GM18909 (cell line): Measurements from ENCODE around the gene PLPP4.
"Not testable (repeated sequence)": the region's sequence is repeated elsewhere in the genome, so short reads cannot be mapped to it uniquely, and the experiment has no call there.

ENCODE experiments used
- ATAC-seq: cut with Tn5 transposase; IDR thresholded peaks from one replicate; pipeline ENCODE4 v1.9.1; 2021; ENCODE audit warnings: mild to moderate bottlenecking; ENCODE audit not compliant: unreplicated experiment, poor library complexity

PLPP4 gene

GRCh38 chr10:120483651-120484301 is 26.7 kb downstream of the PLPP4 start:
- ATAC-seq = no peak

GRCh38 chr10:120485946-120486345 is 28.9 kb downstream of the PLPP4 start:
- no peak for ATAC-seq

- ATAC-seq = no peak
These were observed 29.7 kb downstream of the PLPP4 start for GRCh38 chr10:120486671-120487205.

GRCh38 chr10:120490288-120490687 is 33.3 kb downstream of the PLPP4 start:
- no peak for ATAC-seq

GRCh38 chr10:120492346-120492745 is 35.3 kb downstream of the PLPP4 start:
- no peak for ATAC-seq

- no peak for ATAC-seq
These were observed 36.6 kb downstream of the PLPP4 start for GRCh38 chr10:120493411-120494312.

GRCh38 chr10:120494313-120494710 is 37.3 kb downstream of the PLPP4 start:
- no peak for ATAC-seq

GRCh38 chr10:120495226-120496009 is 38.4 kb downstream of the PLPP4 start:
- no peak for ATAC-seq

GRCh38 chr10:120499883-120500282 is 42.9 kb downstream of the PLPP4 start:
- no peak for ATAC-seq

GRCh38 chr10:120503689-120504088 is 46.7 kb downstream of the PLPP4 start:
- ATAC-seq = no peak

- not testable (repeated sequence) for ATAC-seq
These were observed 47.2 kb downstream of the PLPP4 start for GRCh38 chr10:120504227-120504626.

GRCh38 chr10:120505056-120505455 is 48.0 kb downstream of the PLPP4 start:
- ATAC-seq = no peak

GRCh38 chr10:120505866-120506265 is 48.8 kb downstream of the PLPP4 start:
- ATAC-seq = no peak

- no peak for ATAC-seq
These were observed 49.6 kb downstream of the PLPP4 start for GRCh38 chr10:120506674-120507073.

GRCh38 chr10:120507175-120507574 is 50.1 kb downstream of the PLPP4 start:
- no peak for ATAC-seq

- no peak for ATAC-seq
These were observed 50.6 kb downstream of the PLPP4 start for GRCh38 chr10:120507651-120508050.

- ATAC-seq = no peak
These were observed 51.4 kb downstream of the PLPP4 start for GRCh38 chr10:120508393-120508792.

- no peak for ATAC-seq
These were observed 51.9 kb downstream of the PLPP4 start for GRCh38 chr10:120508966-120509365.

- ATAC-seq = no peak
These were observed 54.1 kb downstream of the PLPP4 start for GRCh38 chr10:120511165-120511564.

GRCh38 chr10:120513307-120513796 is 56.3 kb downstream of the PLPP4 start:
- ATAC-seq = no peak
